Neural progenitor cell (in vitro differentiated cells): ENCODE data around the gene HTR6.

Experiments used
- CTCF ChIP-seq: fragments of 200-600 bp; sonication (generic); IDR thresholded peaks from 2 replicates; pipeline ENCODE4 v1.5.1; 2017; ENCODE audit warnings: antibody characterized with exemption, mild to moderate bottlenecking
- EZH2 ChIP-seq: fragments of 200-600 bp; sonication (generic); IDR thresholded peaks from 2 replicates; pipeline ENCODE4 v1.6.1; 2017; ENCODE audit warnings: antibody characterized with exemption, mild to moderate bottlenecking, moderate library complexity

GRCh38 chr1:19662313-19662712 is 2.4 kb upstream of the HTR6 start:
- TF ChIP-seq CTCF (no peak), EZH2 (no peak)
